Kasumi-1 (cell line): ENCODE results near the gene TRAPPC14.
"Not testable (repeated sequence)": the region's sequence is repeated elsewhere in the genome, so short reads cannot be mapped to it uniquely, and the experiment has no call there.

Experiments
- DNase-seq, 2 experiments: peaks; one replicate each; lab custom pipeline; 2025; lab: John Stamatoyannopoulos, UW

TRAPPC14 gene

DNA sequence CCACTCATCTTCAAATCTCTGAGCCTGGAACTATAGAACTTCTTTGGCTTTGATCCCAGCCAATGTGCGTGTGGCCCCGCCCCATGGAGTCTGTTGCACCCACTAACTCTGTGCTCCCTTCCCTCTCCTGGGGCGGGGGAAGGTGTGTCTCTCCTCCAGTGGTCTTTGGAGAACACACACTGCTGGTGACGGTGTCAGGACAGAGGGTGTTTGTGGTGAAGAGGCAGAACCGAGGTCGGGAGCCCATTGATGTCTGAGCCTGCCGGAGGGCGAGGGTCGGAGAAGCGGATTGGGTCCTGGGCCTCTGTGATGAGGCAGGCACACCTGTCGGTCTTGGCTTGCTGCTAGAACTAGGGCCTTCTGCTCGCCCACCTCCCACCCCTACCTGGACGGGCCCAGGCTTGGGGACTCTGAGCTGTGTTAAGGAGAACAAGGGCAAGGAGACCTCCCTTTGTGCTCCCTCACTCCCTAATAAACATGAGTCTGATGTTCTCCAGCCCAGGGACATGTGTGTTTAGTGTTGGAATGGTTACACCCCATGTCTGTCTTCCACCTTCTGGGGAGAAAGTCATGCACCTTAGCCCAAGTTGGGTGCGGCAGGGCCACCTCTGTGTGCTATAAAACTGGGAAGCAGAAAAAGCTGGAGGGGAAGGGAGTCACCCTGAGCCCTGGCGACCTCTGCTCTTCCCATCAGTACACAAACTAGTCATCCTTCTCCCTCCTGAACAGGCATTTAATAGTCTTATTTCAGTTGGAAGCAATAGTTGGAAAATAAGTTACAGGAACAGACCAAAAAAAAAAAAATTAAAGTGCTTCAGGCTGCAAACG, 4.6 kb downstream of the TRAPPC14 start:
- DNase-seq = no peak

DNA sequence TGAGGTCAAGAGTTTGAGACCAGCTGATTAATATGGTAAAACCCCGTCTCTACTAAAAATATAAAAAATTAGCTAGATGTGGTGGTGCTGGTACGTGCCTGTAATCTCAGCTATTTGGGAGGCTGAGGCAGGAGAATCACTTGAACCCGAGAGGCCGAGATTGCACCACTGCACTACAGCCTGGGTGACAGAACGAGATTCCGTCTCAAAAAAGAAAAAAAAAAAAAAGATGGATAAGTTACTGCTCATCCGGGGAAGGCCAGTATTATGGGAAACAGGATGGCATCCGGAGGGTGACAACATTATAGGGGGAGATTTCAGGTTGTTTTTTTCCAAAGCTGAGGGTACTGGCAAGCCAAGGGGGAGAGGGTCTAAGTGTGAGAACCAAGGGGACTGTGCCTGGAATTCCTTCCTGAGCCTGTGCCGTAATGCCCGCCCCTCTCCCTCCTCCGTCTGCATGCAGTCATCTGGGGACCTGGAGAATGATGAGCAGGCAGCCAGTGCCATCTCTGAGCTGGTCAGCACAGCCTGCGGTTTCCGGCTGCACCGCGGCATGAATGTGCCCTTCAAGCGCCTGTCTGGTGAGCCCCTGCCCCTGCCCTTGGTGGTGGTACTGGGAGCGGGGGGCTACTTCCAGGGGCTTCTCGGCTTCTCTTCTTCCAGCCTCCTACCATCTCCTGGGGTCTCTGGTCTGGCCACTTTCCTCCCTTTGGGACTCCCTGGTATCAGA, 5.4 kb downstream of the TRAPPC14 start:
- no peak for DNase-seq

DNA sequence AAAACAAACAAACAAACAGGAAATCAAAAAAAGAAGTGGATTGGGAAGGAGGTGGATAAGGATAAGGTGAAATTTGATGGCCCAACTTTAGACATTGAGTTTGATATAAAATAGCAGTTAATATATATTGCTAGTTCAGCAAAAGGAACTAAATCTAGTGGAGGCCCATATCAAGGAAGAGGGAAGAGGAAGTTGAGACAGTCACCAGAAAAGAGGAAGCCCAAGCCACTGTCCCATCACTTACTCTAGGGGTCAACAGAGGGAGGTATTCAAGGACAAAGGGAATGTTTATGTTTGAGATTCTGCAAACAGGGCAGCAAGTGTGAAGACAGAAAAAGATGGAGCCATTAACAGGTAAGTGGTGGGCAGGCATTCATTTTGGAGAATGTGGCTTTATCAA, 6.1 kb downstream of the TRAPPC14 start:
- DNase-seq = peak; percentile 78 to 96

DNA sequence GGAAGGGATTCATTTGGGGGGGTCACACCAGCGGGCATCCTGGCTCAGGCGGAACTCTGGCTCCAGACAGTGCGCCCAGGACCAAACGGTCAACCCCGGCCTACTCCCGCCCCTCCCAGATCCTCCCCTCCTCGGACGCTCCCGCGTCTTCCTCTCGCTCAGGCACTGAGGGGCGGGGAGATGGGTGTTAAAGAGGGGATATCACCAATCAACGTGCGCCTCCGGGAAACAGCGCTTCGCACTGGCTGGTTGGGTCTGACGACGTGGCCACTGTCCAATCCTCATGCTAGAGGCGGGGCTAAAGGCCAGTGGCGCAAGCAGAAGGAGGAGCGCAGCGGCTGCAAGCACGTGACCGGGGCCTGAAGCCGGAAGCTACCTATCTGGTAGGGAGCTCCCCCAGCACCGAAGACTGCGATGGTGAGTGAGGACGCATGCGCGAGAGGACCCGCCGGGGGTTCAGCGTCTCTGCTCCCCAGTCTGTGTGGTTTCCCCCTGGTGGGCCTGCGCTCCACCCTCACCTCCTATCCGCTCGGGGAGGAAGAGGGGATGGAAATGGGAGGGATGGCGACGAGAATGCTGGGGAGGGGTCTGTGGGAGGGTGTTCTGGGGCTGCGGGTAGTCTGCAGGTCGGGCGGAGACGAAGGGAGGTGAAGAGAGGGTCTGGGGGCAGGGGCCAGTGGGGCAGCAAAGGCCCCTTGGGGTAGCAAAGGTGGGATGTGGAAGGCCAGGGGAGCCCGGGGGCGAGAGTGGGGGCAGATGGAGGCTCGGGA, 9.8 kb downstream of the TRAPPC14 start, which contains the start of gene LAMTOR4:
Gene LAMTOR4 (plus strand): TSS at position 360 of the 770 bp plus-strand sequence. CDS start 55 bp downstream, at position 415.
- DNase-seq = peak; percentile 98 to 99

DNA sequence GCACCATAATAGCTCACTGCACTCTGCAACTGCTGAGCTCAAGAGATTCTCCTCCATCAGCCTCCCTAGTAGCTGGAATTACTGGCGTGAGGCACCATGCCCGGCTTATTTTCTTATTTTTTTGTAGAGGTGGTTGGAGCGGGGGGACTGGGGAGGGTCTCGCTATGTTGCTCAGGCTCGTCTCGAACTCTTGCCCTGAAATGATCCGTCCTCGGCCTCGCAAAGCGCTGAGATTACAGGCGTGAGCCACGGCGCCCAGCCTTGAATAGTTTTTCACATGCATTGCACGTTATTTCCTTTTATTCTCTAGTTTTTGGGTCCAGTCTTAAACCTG, 10.3 kb downstream of the TRAPPC14 start:
- DNase-seq = no peak

DNA sequence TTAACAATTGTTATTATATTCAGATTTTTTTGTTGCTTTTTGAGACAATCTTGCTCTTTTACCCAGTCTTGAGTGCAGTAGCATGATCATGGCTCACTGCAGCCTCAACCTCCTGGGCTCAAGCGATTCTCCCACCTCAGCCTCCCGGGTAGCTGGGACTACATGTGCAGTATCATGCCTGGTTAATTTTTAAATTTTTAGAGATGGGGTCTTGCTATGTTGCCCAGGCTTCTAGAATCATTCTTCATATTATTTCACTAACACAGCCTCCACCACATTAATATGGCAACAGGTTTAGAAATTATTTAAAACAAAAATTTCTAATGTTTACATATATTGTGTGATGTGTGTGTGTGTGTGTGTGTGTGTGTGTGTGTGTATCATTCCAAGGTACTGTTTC, 11.2 kb downstream of the TRAPPC14 start:
- DNase-seq = no peak

DNA sequence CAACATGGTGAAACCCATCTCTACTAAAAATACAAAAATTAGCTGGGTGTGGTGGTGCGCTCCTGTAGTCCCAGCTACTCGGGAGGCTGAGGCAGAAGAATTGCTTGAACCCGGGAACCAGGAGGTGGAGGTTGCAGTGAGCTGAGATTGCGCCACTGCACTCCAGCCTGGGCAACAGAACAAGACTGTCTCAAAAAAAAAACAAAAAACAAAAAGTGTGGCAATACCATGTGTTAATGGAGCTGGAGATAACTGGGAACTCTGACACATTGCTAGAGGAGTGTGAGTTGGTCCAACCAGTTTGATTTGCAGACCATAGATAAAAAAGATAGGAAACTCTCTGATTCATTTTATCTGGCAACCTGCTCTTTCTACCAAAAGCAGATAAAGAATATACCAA, 12.2 kb downstream of the TRAPPC14 start:
- DNase-seq = not testable (repeated sequence)

DNA sequence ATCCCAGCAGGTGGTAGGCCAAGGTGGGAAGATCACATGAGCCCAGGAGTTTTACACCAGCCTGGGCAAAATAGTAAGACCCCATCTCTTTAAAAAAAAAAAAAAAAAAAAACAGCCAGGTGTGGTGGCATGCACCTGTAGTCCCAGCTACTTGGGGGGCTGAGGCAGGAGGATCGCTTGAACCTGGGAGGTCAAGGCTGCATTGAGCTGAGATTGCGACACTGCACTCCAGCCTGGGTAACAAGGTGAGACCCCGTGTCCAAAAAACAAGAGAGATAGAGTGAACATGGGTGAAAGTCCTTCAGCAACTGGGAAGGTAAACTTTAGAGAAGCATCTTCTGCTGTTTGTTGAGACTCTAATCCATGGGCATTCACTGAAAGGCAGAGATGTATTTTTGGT, 16.1 kb downstream of the TRAPPC14 start:
- DNase-seq = no peak

DNA sequence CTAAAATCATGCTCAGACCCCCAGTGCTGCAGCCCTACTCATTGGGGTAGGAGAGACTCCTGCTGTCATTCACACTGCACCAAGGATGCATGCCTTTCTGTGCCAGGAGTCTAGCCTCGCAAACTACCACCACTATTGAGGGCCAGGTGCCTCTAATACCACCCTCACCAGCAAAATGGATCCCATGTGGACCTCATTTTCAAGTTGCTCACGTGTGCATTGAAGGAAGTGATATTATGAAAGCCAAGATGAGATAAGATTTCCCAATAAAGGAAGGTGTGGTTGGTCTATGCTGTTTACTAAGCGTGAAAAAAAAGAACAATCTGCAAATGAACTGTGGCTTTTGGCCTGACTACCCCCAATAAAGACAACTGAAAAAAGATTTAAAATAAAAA, 17.0 kb downstream of the TRAPPC14 start:
- DNase-seq = no peak

DNA sequence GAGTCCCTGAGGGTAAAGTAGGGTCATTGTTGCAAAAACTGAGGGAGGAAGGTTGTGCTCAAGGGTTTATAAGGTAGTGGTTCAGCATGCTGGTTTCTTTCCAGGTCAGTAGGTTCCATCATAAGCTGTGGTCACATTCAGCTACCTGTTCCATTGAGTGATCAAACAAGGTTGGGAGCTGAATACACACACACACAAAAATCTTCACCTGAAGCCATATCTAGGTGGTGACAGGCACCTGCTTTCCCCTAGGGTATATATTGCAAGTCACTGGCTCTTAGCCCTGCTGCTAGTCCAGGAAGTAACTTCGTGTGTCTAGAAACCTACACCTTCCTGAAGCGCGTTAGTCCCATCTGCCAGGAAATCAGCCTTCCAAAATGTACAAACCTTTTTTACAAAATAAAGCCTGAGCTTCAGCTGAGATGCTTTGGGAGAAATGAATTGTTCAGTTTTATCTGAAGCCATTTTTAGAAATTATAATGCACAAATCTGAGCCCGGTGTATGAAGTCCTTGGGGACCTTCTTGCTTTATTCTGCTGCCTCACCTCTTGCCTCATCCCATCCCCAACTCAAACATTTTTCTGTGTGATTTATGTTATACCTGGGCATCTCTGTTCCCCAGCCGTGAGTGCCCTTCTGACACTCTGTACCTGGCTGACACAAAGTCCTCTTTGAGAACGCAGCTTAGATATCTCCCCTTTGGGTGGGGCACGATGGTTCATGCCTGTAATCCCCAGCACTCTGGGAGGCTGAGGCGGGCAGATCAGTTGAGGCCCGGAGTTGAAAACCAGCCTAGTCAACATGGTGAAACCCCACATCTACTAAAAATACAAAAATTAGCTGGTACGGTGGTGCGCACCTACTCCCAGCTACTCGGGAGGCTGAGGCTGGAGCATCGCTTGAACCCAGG, 20.4 kb downstream of the TRAPPC14 start:
- DNase-seq = no peak

DNA sequence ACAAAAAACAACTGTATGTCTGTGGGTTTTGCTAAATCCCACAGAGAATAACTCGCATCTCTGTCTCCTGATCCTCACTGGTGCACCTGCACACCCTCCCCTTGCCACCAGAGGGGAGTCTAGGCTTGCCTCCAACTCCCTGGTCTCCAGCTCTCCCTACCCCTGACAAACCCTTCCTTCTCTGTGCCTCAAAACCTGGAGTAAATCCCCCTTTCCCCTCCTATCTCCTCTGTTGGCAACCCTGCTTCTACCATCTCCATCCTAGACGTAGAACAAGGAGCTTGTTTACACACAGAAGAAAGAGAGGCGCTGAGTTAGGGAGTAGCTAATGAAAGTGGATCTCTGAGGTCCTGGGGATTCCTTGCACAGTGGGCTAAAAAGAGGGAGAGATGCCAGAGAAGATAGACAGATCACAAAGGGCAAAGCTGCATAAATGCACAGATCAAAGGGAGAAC, 25.8 kb downstream of the TRAPPC14 start:
- DNase-seq = peak; percentile 77 to 81

DNA sequence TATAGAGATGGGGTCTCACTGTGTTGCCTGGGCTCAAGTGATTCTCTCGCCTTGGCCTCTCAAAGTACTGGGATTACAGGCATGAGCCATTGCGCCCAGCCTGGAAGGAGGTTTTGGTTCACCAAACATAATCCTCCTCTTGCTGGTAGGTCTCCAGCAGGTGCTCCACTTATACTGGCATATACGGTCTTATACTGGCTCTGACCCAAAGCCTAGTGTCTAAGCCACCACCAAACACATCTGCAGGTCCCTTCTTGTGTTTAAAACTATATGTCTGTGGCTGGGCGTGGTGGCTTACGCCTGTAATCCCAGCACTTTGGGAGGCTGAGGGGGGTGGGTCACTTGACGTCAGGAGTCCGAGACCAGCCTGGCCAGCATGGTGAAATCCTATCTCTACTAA, 26.4 kb downstream of the TRAPPC14 start:
- no peak for DNase-seq

DNA sequence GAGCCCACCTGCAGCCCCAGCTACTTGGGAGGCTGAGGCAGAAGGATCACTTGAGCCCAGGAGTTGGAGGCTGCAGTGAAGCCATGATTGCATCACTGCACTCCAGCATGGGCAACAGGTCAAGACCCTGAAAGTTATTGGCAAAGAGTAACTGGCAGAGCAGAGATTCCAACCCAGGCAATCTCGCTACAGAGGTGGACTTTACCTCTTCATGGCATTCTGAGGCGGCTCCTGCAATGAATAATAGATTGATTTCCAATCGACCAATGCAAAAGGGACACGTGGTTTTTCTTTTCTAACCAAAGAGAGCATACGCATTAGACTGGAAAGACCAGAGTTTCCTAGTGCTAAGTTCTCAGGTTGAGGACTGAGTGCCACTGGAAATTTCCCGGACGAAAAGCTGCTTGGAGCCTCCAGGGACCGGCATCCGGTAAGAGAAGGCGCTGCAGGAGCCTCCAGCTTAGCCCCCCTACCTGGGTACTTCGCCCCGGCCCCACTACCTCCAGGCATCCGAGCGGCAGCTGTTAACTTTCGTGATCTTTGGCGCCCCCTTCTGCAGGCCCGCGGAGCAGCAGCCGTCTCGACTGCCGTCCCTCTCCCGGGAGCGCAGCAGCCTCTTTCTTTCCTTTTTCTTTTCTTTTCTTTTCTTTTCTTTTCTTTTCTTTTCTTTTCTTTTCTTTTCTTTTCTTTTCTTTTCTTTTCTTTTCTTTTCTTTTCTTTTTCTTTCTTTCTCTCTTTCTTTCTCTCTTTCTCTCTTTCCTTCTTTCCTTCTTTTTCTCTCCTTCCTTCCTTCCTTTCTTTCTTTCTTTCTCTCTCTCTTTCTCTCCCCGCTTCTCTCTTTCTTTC, 27.7 kb downstream of the TRAPPC14 start:
- DNase-seq = peak; percentile 70 to 71

DNA sequence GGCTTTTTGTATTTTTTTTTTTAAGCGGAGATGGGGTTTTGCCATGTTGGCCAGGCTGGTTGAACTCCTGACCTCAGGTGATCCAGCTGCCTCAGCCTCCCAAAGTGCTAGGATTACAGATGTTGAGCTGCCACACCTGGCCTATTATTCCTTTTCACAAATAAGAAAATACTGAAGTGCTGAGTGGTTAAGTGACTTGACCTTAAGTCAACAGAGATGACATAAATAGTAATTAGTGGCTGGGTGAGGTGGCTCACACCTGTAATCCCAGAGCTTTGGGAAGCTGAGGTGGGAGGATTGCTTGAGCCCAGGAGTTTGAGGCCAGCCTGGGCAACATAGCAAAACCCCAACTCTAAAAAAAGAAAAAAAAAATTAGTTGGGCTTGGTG, 28.3 kb downstream of the TRAPPC14 start:
- not testable (repeated sequence) for DNase-seq

DNA sequence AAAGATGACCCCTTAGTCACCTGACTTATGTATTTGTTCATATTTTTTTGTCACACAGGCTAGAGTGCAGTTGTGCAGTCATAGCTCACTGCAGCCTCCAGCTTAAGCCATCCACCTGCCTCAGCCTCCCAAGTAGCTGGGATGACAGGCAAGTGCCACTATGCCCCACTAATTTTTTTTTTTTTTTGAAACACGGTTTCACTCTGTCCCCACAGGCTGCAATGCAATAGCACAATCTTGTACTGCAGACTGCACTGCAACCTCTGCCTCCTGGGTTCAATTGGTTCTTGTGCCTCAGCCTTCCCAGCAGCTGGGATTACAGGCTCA, 29.9 kb downstream of the TRAPPC14 start:
- DNase-seq = no peak

DNA sequence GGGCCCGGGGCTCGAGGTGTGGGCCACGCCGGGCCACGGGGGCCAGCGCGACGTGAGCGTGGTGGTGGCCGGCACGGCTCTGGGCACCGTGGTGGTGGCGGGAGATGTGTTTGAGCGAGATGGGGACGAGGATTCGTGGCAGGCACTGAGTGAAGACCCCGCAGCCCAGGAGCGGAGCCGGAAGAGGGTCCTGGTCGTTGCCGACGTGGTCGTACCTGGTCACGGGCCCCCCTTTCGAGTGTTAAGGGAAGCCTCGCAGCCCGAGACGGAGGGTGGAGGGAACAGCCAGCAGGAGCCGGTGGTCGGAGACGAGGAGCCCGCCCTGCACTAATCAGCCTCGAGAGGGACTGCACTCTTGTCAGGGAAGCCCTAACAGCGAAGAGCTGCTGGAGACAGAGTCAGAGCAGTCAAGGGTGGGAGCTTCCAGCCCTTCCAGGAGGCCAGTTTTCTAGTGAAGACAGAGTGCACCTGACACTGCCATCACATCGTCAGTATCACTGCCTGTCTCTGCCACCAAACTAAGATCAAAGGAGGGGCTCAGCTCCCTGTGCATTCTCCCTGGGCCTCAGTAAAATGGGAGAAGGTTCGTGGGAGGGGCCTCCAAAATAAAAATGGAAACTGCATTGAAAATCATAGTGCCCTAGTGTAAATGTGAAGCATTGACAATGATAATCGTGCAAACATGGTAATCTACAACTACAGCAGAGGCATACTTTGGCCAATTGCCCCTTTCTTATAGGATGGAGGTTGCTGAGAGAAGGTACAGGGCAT, 30.5 kb downstream of the TRAPPC14 start:
- DNase-seq = peak in 1 of 2 experiments; percentile 41

DNA sequence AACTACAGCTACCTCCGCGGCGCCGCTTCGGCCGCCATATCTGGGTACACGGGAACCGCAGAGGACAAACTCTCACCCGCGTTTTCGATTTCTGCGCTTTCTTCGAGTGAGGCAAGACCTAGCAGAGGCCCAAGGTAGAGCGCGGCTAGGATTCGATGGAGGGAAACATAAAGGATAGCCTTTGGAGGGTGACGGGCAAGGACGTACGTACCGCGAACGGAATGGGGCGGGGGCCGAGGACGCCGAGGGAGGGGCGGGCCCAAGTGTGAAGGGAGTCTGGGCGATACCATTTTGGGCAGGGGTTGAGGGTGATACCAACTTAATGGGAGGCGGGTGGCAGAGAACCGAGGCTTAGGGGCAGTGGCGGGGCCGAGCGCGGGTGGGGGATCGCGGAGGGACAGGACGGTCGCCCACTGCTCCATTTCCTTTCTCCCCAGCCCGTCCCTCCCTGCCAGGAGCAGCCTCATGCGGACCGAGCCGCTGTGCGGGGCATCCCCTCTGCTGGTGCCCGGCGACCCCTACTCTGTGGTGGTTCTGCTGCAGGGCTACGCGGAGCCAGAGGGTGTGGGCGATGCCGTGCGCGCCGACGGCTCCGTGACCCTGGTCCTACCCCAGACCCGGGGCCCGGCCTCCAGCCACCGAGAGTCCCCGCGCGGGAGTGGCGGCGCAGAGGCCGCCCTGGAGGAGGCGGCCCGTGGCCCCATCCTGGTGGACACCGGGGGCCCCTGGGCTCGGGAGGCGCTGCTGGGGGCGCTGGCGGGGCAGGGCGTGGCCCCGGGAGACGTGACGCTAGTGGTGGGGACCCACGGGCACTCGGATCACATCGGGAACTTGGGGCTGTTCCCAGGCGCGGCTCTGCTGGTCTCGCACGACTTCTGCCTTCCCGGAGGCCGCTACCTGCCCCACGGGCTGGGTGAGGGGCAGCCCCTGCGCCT, 31.3 kb downstream of the TRAPPC14 start, which contains the start of gene MBLAC1:
Gene MBLAC1 (plus strand): TSS at position 37 of the 935 bp plus-strand sequence. CDS start 429 bp downstream, at position 466.
- DNase-seq = peak; percentile 90 to 94

DNA sequence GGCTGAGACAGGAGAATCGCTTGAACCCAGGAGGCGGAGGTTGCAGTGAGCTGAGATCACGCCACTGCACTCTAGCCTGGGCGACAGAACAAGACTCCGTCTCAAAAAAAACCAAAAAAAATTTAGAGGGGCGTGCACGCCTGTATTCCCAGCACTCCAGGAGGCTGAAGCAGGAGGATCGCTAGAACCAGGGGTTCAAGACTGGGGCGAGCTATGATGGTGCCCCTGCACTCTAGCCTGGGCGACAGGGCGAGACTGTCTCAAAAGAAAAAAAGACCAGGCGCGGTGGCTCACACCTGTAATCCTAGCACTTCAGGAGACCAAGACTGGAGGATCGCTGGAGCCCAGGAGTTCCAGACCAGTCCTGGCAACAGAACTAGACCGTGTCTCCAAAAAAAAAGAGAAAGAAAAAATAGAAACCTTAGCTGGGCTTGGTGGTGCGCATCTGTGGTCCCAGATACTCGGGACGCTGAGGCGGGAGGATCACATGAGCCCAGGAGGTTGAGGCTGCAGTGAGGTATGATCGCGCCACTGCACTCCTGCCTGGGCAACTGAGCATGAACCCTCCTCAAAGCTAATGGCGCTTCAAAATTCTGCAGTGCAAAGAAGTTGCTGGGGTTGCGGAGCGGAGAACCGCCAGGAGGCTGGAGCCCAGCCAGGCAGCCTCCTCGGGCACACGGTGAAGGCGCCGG, 32.1 kb downstream of the TRAPPC14 start:
- no peak for DNase-seq
